Sigmoid colon (tissue), 4 donors: ENCODE measurements around the gene NRXN3.

Experiments
- CTCF ChIP-seq, 4 experiments: fragments of 450-650 bp in 3 of 4; fragments of 200-600 bp in 1 of 4; IDR thresholded peaks; one replicate each; pipeline ENCODE4 v1.5.1; 2016 to 2019; ENCODE audit warnings: antibody characterized with exemption in 4 of 4, mild to moderate bottlenecking in 3 of 4, moderate library complexity in 2 of 4
- EP300 ChIP-seq, 4 donors: sonication (generic); formaldehyde crosslinking; IDR thresholded peaks; one replicate each; pipeline ENCODE4 v1.6.1; 2017; ENCODE audit warnings: antibody characterized with exemption in 4 of 4
- POLR2A ChIP-seq, 2 donors: fragments of 450-650 bp; IDR thresholded peaks; one replicate each; pipeline ENCODE4 v1.6.1; 2016; ENCODE audit warnings: antibody characterized with exemption in 2 of 2, mild to moderate bottlenecking in 2 of 2, moderate library complexity in 2 of 2
- POLR2AphosphoS5 ChIP-seq, 4 donors: sonication (generic); formaldehyde crosslinking; IDR thresholded peaks; one replicate each; pipeline ENCODE4 v1.6.1; 2017; ENCODE audit warnings: antibody characterized with exemption in 4 of 4

GRCh38 chr14:78873581-78873980 lies 703.4 kb downstream of the NRXN3 start:
- TF ChIP-seq CTCF (IDR thresholded peaks at IDR 0.05) (no peak), POLR2A (IDR thresholded peaks at IDR 0.05) (no peak), POLR2AphosphoS5 (IDR thresholded peaks at IDR 0.05) (no peak), EP300 (IDR thresholded peaks at IDR 0.05) (no peak)
